ENCODE data around the gene STK11. TPM values are rescaled to one million over a fixed set of nuclear protein-coding genes. Genes with fewer than 3 reads are reported as not detected.

The STK11 gene
- total and polyA plus RNA-seq, 2 experiments from 2014 or later = 19.4 to 96.5 TPM

DNA sequence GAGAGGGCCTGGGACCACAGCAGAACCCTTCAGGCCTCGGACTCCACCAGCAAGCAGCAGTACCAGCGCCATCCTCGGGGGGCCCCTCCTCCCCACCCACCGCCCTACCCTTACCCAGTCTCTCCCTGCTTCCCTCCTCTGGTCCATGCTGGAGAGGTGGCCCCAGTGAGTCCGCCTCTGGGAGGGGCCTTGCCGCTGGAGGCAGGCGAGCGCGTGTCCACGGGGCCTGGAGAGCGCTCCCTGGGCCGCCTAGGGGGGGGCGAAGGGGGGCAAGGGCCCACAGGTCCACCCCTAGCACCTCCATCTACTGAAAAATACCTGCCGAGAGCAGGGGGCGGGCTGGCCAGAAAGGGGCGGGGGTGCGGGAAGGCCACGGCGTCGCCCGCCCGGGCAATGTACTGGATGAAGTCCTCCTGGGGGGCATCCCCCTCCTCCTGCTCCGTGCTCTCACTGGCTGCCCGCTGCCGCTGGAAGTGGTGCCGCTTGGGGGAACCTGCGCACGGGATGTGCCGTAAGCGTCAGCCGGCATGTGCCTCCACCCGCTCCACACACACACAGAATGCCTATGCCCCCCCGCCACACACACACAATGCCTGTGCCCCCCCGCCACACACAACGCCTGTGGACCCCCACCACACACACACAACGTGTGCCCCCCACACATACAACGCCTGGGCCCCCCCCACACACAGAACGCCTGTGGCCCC is 25.4 kb downstream of the STK11 start:
- no peak overlapping the region for H3K4me3 Mint-ChIP-seq
- H3K4me1 ChIP-seq (ENCODE audit: insufficient read depth) = no peaks in the 10 kb centered on the region
- H3K27ac ChIP-seq (ENCODE audit: low read depth) = no peak overlapping the region
- DNase-seq (ENCODE audit: low spot score) = no peak
- no peaks in the 10 kb centered on the region for H3K79me2 ChIP-seq (replicated peaks; ENCODE audit: insufficient read depth)
- H3K9me2 ChIP-seq (ENCODE audit: insufficient read depth) = no peaks in the 10 kb centered on the region
- H3K9me3 Mint-ChIP-seq = no peaks in the 10 kb centered on the region
- H3K36me3 ChIP-seq (ENCODE audit: insufficient read depth) = no peaks in the 10 kb centered on the region
- TF ChIP-seq, protein P1, sequence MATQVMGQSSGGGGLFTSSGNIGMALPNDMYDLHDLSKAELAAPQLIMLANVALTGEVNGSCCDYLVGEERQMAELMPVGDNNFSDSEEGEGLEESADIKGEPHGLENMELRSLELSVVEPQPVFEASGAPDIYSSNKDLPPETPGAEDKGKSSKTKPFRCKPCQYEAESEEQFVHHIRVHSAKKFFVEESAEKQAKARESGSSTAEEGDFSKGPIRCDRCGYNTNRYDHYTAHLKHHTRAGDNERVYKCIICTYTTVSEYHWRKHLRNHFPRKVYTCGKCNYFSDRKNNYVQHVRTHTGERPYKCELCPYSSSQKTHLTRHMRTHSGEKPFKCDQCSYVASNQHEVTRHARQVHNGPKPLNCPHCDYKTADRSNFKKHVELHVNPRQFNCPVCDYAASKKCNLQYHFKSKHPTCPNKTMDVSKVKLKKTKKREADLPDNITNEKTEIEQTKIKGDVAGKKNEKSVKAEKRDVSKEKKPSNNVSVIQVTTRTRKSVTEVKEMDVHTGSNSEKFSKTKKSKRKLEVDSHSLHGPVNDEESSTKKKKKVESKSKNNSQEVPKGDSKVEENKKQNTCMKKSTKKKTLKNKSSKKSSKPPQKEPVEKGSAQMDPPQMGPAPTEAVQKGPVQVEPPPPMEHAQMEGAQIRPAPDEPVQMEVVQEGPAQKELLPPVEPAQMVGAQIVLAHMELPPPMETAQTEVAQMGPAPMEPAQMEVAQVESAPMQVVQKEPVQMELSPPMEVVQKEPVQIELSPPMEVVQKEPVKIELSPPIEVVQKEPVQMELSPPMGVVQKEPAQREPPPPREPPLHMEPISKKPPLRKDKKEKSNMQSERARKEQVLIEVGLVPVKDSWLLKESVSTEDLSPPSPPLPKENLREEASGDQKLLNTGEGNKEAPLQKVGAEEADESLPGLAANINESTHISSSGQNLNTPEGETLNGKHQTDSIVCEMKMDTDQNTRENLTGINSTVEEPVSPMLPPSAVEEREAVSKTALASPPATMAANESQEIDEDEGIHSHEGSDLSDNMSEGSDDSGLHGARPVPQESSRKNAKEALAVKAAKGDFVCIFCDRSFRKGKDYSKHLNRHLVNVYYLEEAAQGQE (IDR thresholded peaks at IDR 0.05; ENCODE audit: unreplicated experiment) = no peak
- TF ChIP-seq, protein P2, sequence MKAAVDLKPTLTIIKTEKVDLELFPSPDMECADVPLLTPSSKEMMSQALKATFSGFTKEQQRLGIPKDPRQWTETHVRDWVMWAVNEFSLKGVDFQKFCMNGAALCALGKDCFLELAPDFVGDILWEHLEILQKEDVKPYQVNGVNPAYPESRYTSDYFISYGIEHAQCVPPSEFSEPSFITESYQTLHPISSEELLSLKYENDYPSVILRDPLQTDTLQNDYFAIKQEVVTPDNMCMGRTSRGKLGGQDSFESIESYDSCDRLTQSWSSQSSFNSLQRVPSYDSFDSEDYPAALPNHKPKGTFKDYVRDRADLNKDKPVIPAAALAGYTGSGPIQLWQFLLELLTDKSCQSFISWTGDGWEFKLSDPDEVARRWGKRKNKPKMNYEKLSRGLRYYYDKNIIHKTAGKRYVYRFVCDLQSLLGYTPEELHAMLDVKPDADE (IDR thresholded peaks at IDR 0.05) = no peak
- TF ChIP-seq ZNF114 (CRISPR knock-in tag; IDR thresholded peaks at IDR 0.05) (no peak), NANOG (IDR thresholded peaks at IDR 0.05; ENCODE audit: borderline replicate concordance) (no peak), CREB1 (CRISPR knock-in tag; IDR thresholded peaks at IDR 0.05; ENCODE audit: low read depth) (no peak), EZH2phosphoT487 (IDR thresholded peaks at IDR 0.05; ENCODE audit: unreplicated experiment) (no peak), ZNF331 (CRISPR knock-in tag; IDR thresholded peaks at IDR 0.05; ENCODE audit: low read depth) (no peak), JUNB (IDR thresholded peaks at IDR 0.05; ENCODE audit: unreplicated experiment) (no peak), EZH2 (IDR thresholded peaks at IDR 0.05; ENCODE audit: low read depth, unreplicated experiment) (no peak), POLR2AphosphoS5 (IDR thresholded peaks at IDR 0.05; ENCODE audit: low read depth) (no peak), STAT1 (IDR thresholded peaks at IDR 0.05; ENCODE audit: unreplicated experiment) (no peak)
- TF ChIP-seq, protein P3, sequence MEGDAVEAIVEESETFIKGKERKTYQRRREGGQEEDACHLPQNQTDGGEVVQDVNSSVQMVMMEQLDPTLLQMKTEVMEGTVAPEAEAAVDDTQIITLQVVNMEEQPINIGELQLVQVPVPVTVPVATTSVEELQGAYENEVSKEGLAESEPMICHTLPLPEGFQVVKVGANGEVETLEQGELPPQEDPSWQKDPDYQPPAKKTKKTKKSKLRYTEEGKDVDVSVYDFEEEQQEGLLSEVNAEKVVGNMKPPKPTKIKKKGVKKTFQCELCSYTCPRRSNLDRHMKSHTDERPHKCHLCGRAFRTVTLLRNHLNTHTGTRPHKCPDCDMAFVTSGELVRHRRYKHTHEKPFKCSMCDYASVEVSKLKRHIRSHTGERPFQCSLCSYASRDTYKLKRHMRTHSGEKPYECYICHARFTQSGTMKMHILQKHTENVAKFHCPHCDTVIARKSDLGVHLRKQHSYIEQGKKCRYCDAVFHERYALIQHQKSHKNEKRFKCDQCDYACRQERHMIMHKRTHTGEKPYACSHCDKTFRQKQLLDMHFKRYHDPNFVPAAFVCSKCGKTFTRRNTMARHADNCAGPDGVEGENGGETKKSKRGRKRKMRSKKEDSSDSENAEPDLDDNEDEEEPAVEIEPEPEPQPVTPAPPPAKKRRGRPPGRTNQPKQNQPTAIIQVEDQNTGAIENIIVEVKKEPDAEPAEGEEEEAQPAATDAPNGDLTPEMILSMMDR (conservative IDR thresholded peaks at IDR 0.05; ENCODE audit: low read depth in 2 of 2) = no peak
- TF ChIP-seq, protein P4, sequence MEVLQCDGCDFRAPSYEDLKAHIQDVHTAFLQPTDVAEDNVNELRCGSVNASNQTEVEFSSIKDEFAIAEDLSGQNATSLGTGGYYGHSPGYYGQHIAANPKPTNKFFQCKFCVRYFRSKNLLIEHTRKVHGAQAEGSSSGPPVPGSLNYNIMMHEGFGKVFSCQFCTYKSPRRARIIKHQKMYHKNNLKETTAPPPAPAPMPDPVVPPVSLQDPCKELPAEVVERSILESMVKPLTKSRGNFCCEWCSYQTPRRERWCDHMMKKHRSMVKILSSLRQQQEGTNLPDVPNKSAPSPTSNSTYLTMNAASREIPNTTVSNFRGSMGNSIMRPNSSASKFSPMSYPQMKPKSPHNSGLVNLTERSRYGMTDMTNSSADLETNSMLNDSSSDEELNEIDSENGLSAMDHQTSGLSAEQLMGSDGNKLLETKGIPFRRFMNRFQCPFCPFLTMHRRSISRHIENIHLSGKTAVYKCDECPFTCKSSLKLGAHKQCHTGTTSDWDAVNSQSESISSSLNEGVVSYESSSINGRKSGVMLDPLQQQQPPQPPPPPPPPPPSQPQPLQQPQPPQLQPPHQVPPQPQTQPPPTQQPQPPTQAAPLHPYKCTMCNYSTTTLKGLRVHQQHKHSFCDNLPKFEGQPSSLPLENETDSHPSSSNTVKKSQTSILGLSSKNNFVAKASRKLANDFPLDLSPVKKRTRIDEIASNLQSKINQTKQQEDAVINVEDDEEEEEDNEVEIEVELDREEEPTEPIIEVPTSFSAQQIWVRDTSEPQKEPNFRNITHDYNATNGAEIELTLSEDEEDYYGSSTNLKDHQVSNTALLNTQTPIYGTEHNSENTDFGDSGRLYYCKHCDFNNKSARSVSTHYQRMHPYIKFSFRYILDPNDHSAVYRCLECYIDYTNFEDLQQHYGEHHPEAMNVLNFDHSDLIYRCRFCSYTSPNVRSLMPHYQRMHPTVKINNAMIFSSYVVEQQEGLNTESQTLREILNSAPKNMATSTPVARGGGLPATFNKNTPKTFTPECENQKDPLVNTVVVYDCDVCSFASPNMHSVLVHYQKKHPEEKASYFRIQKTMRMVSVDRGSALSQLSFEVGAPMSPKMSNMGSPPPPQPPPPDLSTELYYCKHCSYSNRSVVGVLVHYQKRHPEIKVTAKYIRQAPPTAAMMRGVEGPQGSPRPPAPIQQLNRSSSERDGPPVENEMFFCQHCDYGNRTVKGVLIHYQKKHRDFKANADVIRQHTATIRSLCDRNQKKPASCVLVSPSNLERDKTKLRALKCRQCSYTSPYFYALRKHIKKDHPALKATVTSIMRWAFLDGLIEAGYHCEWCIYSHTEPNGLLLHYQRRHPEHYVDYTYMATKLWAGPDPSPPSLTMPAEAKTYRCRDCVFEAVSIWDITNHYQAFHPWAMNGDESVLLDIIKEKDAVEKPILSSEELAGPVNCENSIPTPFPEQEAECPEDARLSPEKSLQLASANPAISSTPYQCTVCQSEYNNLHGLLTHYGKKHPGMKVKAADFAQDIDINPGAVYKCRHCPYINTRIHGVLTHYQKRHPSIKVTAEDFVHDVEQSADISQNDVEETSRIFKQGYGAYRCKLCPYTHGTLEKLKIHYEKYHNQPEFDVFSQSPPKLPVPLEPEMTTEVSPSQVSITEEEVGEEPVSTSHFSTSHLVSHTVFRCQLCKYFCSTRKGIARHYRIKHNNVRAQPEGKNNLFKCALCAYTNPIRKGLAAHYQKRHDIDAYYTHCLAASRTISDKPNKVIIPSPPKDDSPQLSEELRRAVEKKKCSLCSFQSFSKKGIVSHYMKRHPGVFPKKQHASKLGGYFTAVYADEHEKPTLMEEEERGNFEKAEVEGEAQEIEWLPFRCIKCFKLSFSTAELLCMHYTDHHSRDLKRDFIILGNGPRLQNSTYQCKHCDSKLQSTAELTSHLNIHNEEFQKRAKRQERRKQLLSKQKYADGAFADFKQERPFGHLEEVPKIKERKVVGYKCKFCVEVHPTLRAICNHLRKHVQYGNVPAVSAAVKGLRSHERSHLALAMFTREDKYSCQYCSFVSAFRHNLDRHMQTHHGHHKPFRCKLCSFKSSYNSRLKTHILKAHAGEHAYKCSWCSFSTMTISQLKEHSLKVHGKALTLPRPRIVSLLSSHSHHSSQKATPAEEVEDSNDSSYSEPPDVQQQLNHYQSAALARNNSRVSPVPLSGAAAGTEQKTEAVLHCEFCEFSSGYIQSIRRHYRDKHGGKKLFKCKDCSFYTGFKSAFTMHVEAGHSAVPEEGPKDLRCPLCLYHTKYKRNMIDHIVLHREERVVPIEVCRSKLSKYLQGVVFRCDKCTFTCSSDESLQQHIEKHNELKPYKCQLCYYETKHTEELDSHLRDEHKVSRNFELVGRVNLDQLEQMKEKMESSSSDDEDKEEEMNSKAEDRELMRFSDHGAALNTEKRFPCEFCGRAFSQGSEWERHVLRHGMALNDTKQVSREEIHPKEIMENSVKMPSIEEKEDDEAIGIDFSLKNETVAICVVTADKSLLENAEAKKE (CRISPR knock-in tag; IDR thresholded peaks at IDR 0.05) = no peak
- H3F3A ChIP-seq (replicated peaks; ENCODE audit: low read depth) = 0 out of 2 replicates have a peak, but pooled peaks cover 18% of the 10 kb centered on the region
- H2AFZ ChIP-seq = no peak overlapping the region
- H3K4me1 Mint-ChIP-seq = no peaks in the 10 kb centered on the region
- no peaks in the 10 kb centered on the region for H3K27me3 ChIP-seq (ENCODE audit: insufficient read depth)
- peaks cover 4% of the 10 kb centered on the region for H4K20me1 ChIP-seq (replicated peaks; ENCODE audit: insufficient read depth)
- ATAC-seq = peak; percentile 61
- H3K4me2 ChIP-seq = no peak overlapping the region
- H3K27me3 Mint-ChIP-seq (ENCODE audit: insufficient read depth, low read depth, poor library complexity) = peaks cover 3% of the 10 kb centered on the region
- no peak overlapping the region for H3K27ac Mint-ChIP-seq
- no peak overlapping the region for H3K4me3 ChIP-seq
- H3K36me3 Mint-ChIP-seq (ENCODE audit: low read depth) = peaks cover 8% of the 10 kb centered on the region

Measured in GM23338 (cell line).